ENCODE measurements around the gene IER5L.

DNA sequence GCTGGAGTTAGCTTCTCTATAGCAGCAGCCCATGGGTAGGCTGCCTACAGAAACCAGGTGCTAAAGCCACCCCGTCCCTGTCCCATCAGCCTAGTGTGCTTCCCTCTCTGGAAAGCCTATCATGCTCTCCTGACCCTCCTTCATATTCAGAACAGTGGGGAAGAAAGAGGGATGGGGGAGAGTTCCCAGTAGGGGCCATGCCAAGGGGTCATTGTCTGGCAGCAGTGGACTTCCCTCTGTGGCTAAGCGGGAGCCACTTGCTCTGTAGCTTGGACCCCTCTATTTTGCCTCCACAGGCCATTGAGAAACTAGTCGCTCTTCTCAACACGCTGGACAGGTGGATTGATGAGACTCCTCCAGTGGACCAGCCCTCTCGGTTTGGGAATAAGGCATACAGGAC lies 49.4 kb downstream of the IER5L start:
- TF ChIP-seq CTCF (IDR thresholded peaks at IDR 0.05) = no peak
- no peak for TF ChIP-seq POLR2A (IDR thresholded peaks at IDR 0.05)
